GM12872 (cell line): Measurements from ENCODE around the gene CDH4.

ENCODE experiments used
- CTCF ChIP-seq: IDR thresholded peaks from 3 replicates; pipeline ENCODE4 v1.5.1; 2011; ENCODE audit warnings: low read depth, mild to moderate bottlenecking, low read length, moderate library complexity; ENCODE audit not compliant: insufficient read depth

CDH4 gene

GRCh38 chr20:61251529-61252393 is at the start of gene CDH4:
Gene CDH4 (plus strand): TSS chr20:61252261.
- no peak for TF ChIP-seq CTCF

DNA sequence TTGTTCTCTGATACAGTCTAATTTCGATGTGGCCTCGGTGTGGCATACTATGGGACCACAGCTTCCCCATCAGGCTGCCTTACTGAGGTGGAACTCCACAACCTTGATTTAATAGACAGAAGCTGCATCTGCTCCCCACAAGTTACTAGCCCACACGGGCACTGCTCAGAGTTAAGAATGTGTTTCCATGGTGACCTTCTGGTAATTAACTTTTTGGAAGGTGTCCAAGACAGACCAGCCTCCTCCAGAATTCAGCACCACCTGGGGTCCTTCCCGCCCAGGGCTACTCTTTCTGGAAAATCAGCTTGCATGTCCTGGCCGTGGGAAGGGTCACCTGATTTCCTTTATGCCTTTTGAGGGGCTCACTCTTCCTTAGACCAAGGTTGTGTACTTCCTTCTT is 48.7 kb upstream of the CDH4 start:
- no peak for TF ChIP-seq CTCF

DNA sequence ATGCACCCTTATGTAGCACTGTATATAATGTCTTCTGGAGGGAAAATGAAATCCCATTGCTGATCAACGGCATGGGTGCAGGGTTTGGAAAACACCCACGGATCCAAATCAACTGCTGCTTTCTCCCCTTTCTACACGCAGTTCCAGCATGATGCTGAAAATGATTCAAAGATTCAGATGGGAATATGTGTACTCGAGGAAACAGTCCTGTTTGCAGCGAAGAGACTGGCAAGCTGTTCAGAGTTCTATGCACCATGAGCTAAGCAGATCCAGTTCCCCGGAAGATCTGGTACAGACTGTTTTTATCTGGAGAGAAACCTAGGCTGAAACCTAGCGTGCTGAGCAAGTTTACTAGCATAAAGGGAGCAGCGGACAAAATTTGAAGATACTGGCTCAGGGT is 47.9 kb upstream of the CDH4 start:
- no peak for TF ChIP-seq CTCF

DNA sequence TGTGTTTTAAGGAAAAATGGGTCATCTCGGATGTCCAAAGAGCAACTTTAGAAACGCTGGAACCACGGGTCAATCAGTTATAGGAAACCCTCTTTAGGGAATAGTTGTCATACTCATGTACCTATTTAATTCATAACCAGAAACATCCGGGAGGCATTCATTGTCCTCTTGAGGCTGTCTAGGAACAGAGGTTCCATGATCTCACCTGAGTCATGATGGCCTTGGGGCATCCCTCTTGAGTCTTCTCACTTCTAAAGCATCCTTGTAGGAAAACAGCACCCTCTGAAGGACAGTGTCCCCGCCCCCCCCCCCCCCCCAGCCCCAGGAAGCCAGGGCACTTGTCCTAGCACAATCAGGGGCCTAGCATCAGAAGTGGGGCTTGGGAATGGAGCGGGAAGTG is 46.3 kb upstream of the CDH4 start:
- TF ChIP-seq CTCF, result no peak

DNA sequence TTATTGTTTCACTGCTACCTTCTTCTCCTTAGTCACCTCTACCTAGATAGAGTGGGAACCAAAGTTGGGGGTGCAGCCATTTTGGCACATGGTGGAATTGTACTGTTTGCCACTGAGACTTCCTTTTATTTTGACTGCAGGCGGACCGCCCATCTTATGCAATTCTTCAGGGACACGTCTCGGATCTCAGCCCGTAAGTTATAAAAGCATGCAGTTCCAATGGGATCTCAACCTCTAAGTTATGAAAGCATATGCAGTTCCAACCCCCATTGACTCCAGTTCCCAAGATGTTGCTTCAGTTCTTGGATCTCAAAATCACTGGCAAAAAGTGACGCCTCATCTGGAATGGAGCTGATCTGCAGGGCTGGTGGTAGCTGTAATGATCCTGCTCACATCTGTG is 41.2 kb upstream of the CDH4 start:
- TF ChIP-seq CTCF, result no peak

- TF ChIP-seq CTCF, result no peak
Measured at GRCh38 chr20:61217848-61218247, 34.2 kb upstream of the CDH4 start.

DNA sequence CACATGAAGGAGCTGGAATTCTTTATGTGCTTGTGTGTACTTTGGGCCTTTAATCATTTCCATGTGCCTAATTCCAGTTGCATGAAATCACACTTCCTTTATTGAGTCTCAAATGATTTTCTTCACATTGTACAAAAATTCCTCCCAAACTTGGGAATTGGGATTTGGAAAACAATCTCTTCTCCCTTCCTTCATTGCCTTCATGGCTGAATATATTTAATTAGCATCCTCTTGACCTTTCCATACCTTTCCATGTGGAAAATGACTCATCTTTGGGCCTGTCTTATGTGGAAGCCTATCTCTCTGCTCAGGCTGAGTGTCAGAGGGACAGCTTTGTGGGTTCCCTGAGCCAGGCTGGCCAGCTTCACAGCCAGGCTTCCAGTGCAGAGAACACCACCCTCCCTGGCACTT is 33.0 kb upstream of the CDH4 start:
- TF ChIP-seq CTCF, result no peak

GRCh38 chr20:61220131-61220530 is 31.9 kb upstream of the CDH4 start:
- no peak for TF ChIP-seq CTCF
